Islet precursor cell (in vitro differentiated cells): Measurements from ENCODE around the gene HECTD3.

Experiments used
- DNase-seq: peaks from one replicate; pipeline ENCODE4 v3.0.0-alpha.2; 2018

HECTD3 gene

GRCh38 chr1:45010855-45011811 is at the start of gene HECTD3:
HECTD3 (minus strand) TSS chr1:45011324; CDS start chr1:45011257, 67 bp downstream.
- peak; percentile 88 for DNase-seq

GRCh38 chr1:45059829-45060228 is 48.7 kb upstream of the HECTD3 start:
- DNase-seq: no peak

GRCh38 chr1:45057542-45057941 is 46.4 kb upstream of the HECTD3 start:
- DNase-seq: no peak

- no peak for DNase-seq
Measured at GRCh38 chr1:45051005-45051772, 40.1 kb upstream of the HECTD3 start.

- DNase-seq: no peak
Measured at GRCh38 chr1:45047032-45047431, 35.9 kb upstream of the HECTD3 start.

- no peak for DNase-seq
Measured at GRCh38 chr1:45044916-45045315, 33.8 kb upstream of the HECTD3 start.

GRCh38 chr1:45043094-45043493 is 32.0 kb upstream of the HECTD3 start:
- DNase-seq: no peak

GRCh38 chr1:45040297-45040696 is 29.2 kb upstream of the HECTD3 start:
- DNase-seq: no peak

- no peak for DNase-seq
Measured at GRCh38 chr1:45038661-45039364, 27.7 kb upstream of the HECTD3 start.

- DNase-seq: no peak
Measured at GRCh38 chr1:45038240-45038639, 27.1 kb upstream of the HECTD3 start.

- no peak for DNase-seq
Measured at GRCh38 chr1:45037456-45037855, 26.3 kb upstream of the HECTD3 start.

- DNase-seq: no peak
Measured at GRCh38 chr1:45035631-45036301, 24.6 kb upstream of the HECTD3 start.

- no peak for DNase-seq
Measured at GRCh38 chr1:45033356-45033755, 22.2 kb upstream of the HECTD3 start.

- DNase-seq: no peak
Measured at GRCh38 chr1:45032837-45033236, 21.7 kb upstream of the HECTD3 start.

GRCh38 chr1:45026446-45026845 is 15.3 kb upstream of the HECTD3 start:
- no peak for DNase-seq

GRCh38 chr1:45023663-45024062 is 12.5 kb upstream of the HECTD3 start:
- no peak for DNase-seq

GRCh38 chr1:45018599-45019230 is 7.6 kb upstream of the HECTD3 start:
- DNase-seq: peak; percentile 83

- DNase-seq: no peak
Measured at GRCh38 chr1:45016767-45017166, 5.6 kb upstream of the HECTD3 start.

- DNase-seq: no peak
Measured at GRCh38 chr1:45016090-45016697, 5.1 kb upstream of the HECTD3 start.

- no peak for DNase-seq
Measured at GRCh38 chr1:45015683-45016082, 4.6 kb upstream of the HECTD3 start.

- DNase-seq: peak; percentile 90
Measured at GRCh38 chr1:45014321-45015028, 3.4 kb upstream of the HECTD3 start.
